Activated effector memory CD4-positive, alpha-beta T cell treated with anti-CD3 and anti-CD28 coated beads, Interleukin-2, amount 50 U/mL, for 16 hours (primary cell): ENCODE results near the gene CDC42EP1.

Source experiments
- DNase-seq: peaks from one replicate; pipeline ENCODE4 v3.0.0-alpha.2; 2020

Gene CDC42EP1

GRCh38 chr22:37616201-37617083 is 56.2 kb downstream of the CDC42EP1 start:
- no peak for DNase-seq

DNA sequence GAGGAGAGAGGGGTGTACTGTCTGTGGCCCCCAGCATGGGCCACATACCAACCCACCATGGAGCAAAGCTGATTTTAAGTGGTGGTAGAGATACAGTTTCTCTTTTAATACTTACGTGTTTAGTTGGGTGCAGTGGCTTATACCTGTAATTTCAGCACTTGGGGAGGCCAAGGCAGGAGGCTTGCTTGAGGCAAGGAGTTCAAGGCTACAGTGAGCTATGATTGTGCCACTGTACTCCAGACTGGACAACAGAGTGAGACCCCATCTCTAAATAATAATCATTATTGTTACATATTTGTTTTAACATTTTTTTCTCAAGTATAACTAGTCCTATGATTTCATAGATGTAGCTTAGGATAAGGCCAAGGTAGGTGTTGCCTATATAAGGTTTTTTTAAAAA is 57.2 kb downstream of the CDC42EP1 start:
- DNase-seq = no peak

DNA sequence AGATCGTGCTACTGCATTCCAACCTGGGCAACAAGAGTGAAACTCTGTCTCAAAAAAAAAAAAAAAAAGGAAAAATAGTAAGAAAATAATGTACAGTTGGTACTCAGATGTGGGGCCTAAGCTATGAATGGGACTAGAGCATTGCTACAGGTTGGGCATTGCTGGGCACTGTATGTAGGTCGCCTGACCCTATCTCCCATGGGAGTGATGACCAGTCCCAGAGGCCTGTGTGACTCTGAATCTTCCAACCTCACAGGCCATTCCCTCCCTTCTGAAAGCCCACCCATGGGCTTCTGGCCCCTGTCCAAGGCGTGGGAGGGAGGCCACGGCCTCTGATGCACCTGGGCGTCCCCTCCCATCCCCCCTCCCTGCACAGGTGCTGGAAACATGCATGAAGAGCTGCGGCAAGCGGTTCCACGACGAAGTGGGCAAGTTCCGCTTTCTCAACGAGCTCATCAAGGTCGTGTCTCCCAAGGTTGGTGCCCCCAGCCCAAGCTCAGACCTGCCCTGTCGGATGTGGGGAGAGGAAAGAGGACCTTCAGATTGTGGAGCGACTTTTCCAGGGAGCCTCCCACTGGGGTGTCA is 57.9 kb downstream of the CDC42EP1 start:
- DNase-seq = no peak

DNA sequence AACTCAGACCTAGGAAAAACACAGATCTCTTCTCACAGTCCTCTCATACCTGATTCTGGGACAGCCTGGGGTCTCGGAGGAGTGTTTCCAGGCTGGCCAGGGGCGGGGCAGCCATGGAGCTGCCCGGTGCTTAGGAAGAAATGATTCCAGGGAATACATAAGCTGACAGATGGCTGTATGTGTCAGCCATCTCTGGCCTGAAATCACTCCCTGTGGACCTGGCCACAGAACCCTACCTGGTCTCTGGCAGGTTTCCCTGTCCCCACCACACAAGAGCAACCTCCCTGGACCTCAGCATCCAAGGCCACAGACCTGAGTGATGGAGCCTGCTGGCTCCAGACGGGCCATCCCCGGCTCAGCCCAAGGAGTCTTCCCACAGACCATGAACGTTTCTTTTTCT is 58.4 kb downstream of the CDC42EP1 start:
- DNase-seq = no peak
